ENCODE measurements around the gene COX5B. TPM values are rescaled to one million over a fixed set of nuclear protein-coding genes. Genes with fewer than 3 reads are reported as not detected.
"Not testable (repeated sequence)": the region's sequence is repeated elsewhere in the genome, so short reads cannot be mapped to it uniquely, and the experiment has no call there.

The COX5B gene
- 285 TPM for total RNA-seq

GRCh38 chr2:97645695-97646629 is at the start of gene COX5B:
COX5B (plus strand) TSS chr2:97646062; CDS start chr2:97646087, 25 bp downstream.
- peak; percentile 99 for DNase-seq

- not testable (repeated sequence) for DNase-seq
These were observed 49.7 kb upstream of the COX5B start for GRCh38 chr2:97596180-97596579.

- not testable (repeated sequence) for DNase-seq
These were observed 44.3 kb upstream of the COX5B start for GRCh38 chr2:97601537-97601936.

- not testable (repeated sequence) for DNase-seq
These were observed 40.8 kb upstream of the COX5B start for GRCh38 chr2:97605109-97605508.

- DNase-seq, result not testable (repeated sequence)
These were observed 40.1 kb upstream of the COX5B start for GRCh38 chr2:97605524-97606339.

GRCh38 chr2:97608745-97609144 is 37.1 kb upstream of the COX5B start:
- DNase-seq, result not testable (repeated sequence)

- not testable (repeated sequence) for DNase-seq
These were observed 34.0 kb upstream of the COX5B start for GRCh38 chr2:97611895-97612294.

GRCh38 chr2:97615746-97616145 is 30.1 kb upstream of the COX5B start:
- DNase-seq, result not testable (repeated sequence)

GRCh38 chr2:97617911-97618310 is 28.0 kb upstream of the COX5B start:
- no peak for DNase-seq

- DNase-seq, result not testable (repeated sequence)
These were observed 26.7 kb upstream of the COX5B start for GRCh38 chr2:97618939-97619827.

GRCh38 chr2:97620492-97620891 is 25.4 kb upstream of the COX5B start:
- DNase-seq, result not testable (repeated sequence)

- DNase-seq, result not testable (repeated sequence)
These were observed 22.9 kb upstream of the COX5B start for GRCh38 chr2:97622976-97623375.

- DNase-seq, result not testable (repeated sequence)
These were observed 20.4 kb upstream of the COX5B start for GRCh38 chr2:97625354-97626048.

- DNase-seq, result not testable (repeated sequence)
These were observed 19.8 kb upstream of the COX5B start for GRCh38 chr2:97626049-97626430.

- no peak for DNase-seq
These were observed 1.7 kb upstream of the COX5B start for GRCh38 chr2:97644023-97644717.

- DNase-seq, result no peak
These were observed 659 bp upstream of the COX5B start for GRCh38 chr2:97645112-97645694.

GRCh38 chr2:97646977-97647376 is 1.1 kb downstream of the COX5B start:
- no peak for DNase-seq

GRCh38 chr2:97651114-97651513 is 5.3 kb downstream of the COX5B start:
- no peak for DNase-seq

- no peak for DNase-seq
These were observed 7.6 kb downstream of the COX5B start for GRCh38 chr2:97653473-97653872.

GRCh38 chr2:97653874-97654273 is 8.0 kb downstream of the COX5B start:
- DNase-seq, result no peak

All from skin of body (tissue), 2 donors.